ENCODE results near the gene PCYT1B. TPM values are rescaled to one million over a fixed set of nuclear protein-coding genes. Genes with fewer than 3 reads are reported as not detected.

PCYT1B gene
- total RNA-seq, 4 donors from 2014 or later = 0.13 to 3.5 (median 1.7) TPM

DNA sequence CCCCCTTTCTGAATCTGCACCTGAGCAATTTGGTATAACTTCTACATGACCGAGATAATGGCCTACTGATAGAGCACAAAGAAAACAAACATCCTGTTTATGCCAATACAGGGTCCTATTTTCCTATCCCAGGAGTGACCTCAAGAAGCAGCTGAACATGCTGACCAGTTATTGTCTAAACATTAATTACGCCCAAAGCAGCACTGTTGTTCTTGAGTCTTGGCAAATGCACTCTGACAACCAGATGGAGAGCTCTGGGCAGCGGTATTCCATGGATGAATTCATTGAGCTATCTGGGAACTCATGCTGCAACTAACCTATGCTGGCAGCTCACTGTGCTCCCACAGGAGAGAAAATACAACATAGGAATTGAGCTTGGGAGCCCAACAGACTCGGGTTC lies 52.6 kb downstream of the PCYT1B start:
- Histone ChIP-seq H3K4me1 (no peaks in the 10 kb centered on the region), H3K36me3 (no peaks in the 10 kb centered on the region), H3K27ac (no peak overlapping the region), H3K27me3 (no peaks in the 10 kb centered on the region), H3K4me3 (no peak overlapping the region), H3K9me3 (no peaks in the 10 kb centered on the region)
- intact Hi-C loops (cut with DNase I) = no loop called here
- 81 to 86% methylated on average over 2 to 4 of the region's 4 CpGs for WGBS, 2 donors
- TF ChIP-seq, protein P1, sequence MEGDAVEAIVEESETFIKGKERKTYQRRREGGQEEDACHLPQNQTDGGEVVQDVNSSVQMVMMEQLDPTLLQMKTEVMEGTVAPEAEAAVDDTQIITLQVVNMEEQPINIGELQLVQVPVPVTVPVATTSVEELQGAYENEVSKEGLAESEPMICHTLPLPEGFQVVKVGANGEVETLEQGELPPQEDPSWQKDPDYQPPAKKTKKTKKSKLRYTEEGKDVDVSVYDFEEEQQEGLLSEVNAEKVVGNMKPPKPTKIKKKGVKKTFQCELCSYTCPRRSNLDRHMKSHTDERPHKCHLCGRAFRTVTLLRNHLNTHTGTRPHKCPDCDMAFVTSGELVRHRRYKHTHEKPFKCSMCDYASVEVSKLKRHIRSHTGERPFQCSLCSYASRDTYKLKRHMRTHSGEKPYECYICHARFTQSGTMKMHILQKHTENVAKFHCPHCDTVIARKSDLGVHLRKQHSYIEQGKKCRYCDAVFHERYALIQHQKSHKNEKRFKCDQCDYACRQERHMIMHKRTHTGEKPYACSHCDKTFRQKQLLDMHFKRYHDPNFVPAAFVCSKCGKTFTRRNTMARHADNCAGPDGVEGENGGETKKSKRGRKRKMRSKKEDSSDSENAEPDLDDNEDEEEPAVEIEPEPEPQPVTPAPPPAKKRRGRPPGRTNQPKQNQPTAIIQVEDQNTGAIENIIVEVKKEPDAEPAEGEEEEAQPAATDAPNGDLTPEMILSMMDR (IDR thresholded peaks at IDR 0.05) = no peak
- TF ChIP-seq POLR2A (IDR thresholded peaks at IDR 0.05) = no peak
- DNase-seq = no peak

DNA sequence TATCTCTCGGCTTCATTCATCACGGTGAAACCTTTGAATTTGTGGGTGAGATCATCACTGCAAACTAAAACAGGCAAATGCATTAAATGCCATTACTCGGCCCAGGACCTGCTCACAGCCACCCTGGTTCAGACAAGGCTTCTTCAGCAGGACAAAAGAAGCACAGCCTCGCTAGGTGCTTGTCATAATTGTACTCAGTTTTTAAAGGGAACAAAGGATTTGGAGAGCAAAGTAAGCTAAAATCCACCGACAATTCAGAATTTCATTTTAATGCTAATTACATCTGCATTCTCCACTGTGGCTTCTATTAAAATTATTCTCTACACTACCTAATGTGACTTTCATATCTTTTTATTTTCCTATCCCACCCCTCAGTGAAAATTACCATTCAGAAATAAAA lies 57.0 kb downstream of the PCYT1B start:
- intact Hi-C loops (cut with DNase I) = no loop called here
- no peak overlapping the region for H3K4me3 ChIP-seq
- H3K36me3 ChIP-seq = no peaks in the 10 kb centered on the region
- no peak overlapping the region for H3K27ac ChIP-seq
- TF ChIP-seq, protein P1 (IDR thresholded peaks at IDR 0.05) = no peak
- 68 to 79% methylated on average over 3 to 5 of the region's 5 CpGs for WGBS, 2 donors
- H3K9me3 ChIP-seq = no peaks in the 10 kb centered on the region
- no peaks in the 10 kb centered on the region for H3K4me1 ChIP-seq
- no peak for DNase-seq
- no peaks in the 10 kb centered on the region for H3K27me3 ChIP-seq

DNA sequence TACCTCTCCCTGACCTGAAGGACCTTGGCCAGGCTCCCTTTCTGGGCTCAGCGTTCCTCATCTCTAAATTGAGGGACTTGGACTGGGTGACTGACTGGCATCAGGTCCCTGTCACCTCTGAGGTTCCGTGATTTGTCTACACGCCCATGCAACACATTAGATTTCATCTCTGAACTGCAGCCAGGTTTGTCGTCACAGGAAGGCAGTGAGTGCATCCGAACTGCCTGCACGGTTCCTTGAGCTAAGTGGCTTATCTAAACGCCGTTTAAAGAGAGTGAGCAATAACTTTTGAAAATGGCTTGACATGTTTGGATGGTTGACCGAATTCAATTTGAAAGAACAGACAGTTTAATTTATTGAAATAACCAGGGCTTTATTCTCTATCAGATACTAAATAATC lies 70.1 kb downstream of the PCYT1B start:
- TF ChIP-seq, protein P1 (IDR thresholded peaks at IDR 0.05) = no peak
- no peak for TF ChIP-seq POLR2A (IDR thresholded peaks at IDR 0.05)
- no peaks in the 10 kb centered on the region for H3K4me1 ChIP-seq
- WGBS, 2 donors = 63 to 71% methylated on average over 4 to 9 of the region's 9 CpGs
- DNase-seq = no peak
- H3K27ac ChIP-seq = no peak overlapping the region
- intact Hi-C loops (cut with DNase I) = no loop called here
- no peaks in the 10 kb centered on the region for H3K36me3 ChIP-seq
- no peaks in the 10 kb centered on the region for H3K27me3 ChIP-seq
- no peaks in the 10 kb centered on the region for H3K9me3 ChIP-seq
- H3K4me3 ChIP-seq = no peak overlapping the region

GRCh38 chrX:24575496-24575895 lies 71.7 kb downstream of the PCYT1B start:
- H3K9me3 ChIP-seq = no peaks in the 10 kb centered on the region
- intact Hi-C loops (cut with DNase I) = no loop called here
- no peaks in the 10 kb centered on the region for H3K36me3 ChIP-seq
- no peak for DNase-seq
- TF ChIP-seq, protein P1 (IDR thresholded peaks at IDR 0.05) = no peak
- no peak for TF ChIP-seq POLR2A (IDR thresholded peaks at IDR 0.05)
- no peak overlapping the region for H3K27ac ChIP-seq
- no peaks in the 10 kb centered on the region for H3K27me3 ChIP-seq
- WGBS, 2 donors = 57% methylated on average over 1 of the region's 1 CpG
- no peak overlapping the region for H3K4me3 ChIP-seq
- no peaks in the 10 kb centered on the region for H3K4me1 ChIP-seq

DNA sequence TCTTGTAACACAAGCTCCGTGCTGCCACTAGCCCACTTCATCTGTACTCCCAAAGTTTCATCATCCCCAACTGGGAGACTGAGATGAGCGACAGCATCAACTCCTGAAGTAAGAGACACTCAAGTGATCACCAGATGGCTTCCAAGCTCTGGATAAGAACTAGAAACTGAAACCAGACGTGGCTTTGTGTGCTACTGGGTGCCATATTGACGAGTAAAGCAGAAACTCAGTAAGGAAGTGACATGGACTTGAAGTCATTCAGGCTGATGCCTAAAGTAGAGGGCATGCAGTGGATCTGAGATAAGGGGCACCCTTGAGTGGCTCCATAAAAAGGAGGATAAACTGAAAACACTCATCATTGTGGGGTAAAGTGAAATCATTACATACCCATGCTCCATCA lies 72.4 kb downstream of the PCYT1B start:
- no peak for DNase-seq
- Histone ChIP-seq H3K27ac (no peak overlapping the region), H3K4me1 (no peaks in the 10 kb centered on the region), H3K9me3 (no peaks in the 10 kb centered on the region), H3K27me3 (no peaks in the 10 kb centered on the region), H3K36me3 (no peaks in the 10 kb centered on the region), H3K4me3 (no peak overlapping the region)
- WGBS, 2 donors = 73% methylated on average over 2 of the region's 4 CpGs; no CpG with 5 or more reads in 1 of the 2 donors
- intact Hi-C loops (cut with DNase I) = no loop called here
- no peak for TF ChIP-seq POLR2A (IDR thresholded peaks at IDR 0.05)
- TF ChIP-seq, protein P1 (IDR thresholded peaks at IDR 0.05) = no peak
